HL-60 (cell line): Measurements from ENCODE around the gene OSTF1.

ENCODE experiments used
- GABPA ChIP-seq: IDR thresholded peaks from 2 replicates; pipeline ENCODE4 v1.6.1; 2012; ENCODE audit warnings: low read depth
- POLR2AphosphoS5 ChIP-seq: IDR thresholded peaks from 2 replicates; pipeline ENCODE4 v1.6.1; 2012; ENCODE audit warnings: low read depth
- SPI1 ChIP-seq: IDR thresholded peaks from 2 replicates; pipeline ENCODE4 v1.6.1; 2012; ENCODE audit warnings: low read depth, mild to moderate bottlenecking, borderline replicate concordance
- TF ChIP-seq, protein P1 (sequence below): IDR thresholded peaks from one replicate; pipeline ENCODE4 v1.5.1; 2011; ENCODE audit warnings: low read length, control low read depth, inconsistent platforms; ENCODE audit not compliant: insufficient read depth
- TF ChIP-seq, protein P2 (sequence below): IDR thresholded peaks from 2 replicates; pipeline ENCODE4 v1.6.1; 2012; ENCODE audit warnings: low read depth; ENCODE audit not compliant: insufficient replicate concordance

DNA sequence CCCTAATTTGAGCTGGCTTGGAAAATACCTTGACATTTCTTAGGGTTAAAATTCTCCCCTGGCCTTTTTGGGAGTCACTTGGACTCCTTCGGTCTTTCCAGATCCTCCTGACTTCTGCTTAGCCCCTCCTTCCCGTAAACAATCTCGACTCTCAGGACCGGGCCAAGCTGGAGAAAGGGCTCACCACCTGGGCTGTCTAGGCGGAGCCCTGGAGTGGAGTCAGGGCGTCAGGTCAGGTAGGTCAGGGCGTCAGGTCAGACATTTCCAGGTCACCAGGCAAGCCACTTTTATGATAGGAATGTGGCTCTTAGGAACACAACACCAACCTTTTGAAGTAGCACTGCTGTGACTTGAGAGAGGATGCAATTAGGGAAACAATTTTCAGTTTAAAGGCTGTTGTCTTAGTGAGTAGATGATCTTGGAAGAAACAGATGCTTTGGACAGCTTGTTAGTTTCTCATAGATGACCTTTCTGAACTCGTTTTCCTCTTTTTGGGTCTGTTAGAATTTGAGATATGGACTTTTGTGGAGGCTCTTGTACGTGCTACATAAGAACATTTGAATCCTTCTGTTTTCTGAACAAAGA is 12.8 kb downstream of the OSTF1 start:
- TF ChIP-seq, protein P1, sequence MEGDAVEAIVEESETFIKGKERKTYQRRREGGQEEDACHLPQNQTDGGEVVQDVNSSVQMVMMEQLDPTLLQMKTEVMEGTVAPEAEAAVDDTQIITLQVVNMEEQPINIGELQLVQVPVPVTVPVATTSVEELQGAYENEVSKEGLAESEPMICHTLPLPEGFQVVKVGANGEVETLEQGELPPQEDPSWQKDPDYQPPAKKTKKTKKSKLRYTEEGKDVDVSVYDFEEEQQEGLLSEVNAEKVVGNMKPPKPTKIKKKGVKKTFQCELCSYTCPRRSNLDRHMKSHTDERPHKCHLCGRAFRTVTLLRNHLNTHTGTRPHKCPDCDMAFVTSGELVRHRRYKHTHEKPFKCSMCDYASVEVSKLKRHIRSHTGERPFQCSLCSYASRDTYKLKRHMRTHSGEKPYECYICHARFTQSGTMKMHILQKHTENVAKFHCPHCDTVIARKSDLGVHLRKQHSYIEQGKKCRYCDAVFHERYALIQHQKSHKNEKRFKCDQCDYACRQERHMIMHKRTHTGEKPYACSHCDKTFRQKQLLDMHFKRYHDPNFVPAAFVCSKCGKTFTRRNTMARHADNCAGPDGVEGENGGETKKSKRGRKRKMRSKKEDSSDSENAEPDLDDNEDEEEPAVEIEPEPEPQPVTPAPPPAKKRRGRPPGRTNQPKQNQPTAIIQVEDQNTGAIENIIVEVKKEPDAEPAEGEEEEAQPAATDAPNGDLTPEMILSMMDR = no peak
- no peak for TF ChIP-seq POLR2AphosphoS5
- no peak for TF ChIP-seq GABPA
- TF ChIP-seq, protein P2, sequence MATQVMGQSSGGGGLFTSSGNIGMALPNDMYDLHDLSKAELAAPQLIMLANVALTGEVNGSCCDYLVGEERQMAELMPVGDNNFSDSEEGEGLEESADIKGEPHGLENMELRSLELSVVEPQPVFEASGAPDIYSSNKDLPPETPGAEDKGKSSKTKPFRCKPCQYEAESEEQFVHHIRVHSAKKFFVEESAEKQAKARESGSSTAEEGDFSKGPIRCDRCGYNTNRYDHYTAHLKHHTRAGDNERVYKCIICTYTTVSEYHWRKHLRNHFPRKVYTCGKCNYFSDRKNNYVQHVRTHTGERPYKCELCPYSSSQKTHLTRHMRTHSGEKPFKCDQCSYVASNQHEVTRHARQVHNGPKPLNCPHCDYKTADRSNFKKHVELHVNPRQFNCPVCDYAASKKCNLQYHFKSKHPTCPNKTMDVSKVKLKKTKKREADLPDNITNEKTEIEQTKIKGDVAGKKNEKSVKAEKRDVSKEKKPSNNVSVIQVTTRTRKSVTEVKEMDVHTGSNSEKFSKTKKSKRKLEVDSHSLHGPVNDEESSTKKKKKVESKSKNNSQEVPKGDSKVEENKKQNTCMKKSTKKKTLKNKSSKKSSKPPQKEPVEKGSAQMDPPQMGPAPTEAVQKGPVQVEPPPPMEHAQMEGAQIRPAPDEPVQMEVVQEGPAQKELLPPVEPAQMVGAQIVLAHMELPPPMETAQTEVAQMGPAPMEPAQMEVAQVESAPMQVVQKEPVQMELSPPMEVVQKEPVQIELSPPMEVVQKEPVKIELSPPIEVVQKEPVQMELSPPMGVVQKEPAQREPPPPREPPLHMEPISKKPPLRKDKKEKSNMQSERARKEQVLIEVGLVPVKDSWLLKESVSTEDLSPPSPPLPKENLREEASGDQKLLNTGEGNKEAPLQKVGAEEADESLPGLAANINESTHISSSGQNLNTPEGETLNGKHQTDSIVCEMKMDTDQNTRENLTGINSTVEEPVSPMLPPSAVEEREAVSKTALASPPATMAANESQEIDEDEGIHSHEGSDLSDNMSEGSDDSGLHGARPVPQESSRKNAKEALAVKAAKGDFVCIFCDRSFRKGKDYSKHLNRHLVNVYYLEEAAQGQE = no peak
- TF ChIP-seq SPI1 = no peak
